NT2/D1 (cell line): Measurements from ENCODE around the gene EGLN2.
"Not testable (repeated sequence)": the region's sequence is repeated elsewhere in the genome, so short reads cannot be mapped to it uniquely, and the experiment has no call there.

Experiments used
- SUZ12 ChIP-seq: IDR thresholded peaks from 2 replicates; pipeline ENCODE4 v1.6.1; 2011; ENCODE audit not compliant: insufficient read length, insufficient read depth; ENCODE audit errors: extremely low read depth
- YY1 ChIP-seq: IDR thresholded peaks from 2 replicates; pipeline ENCODE4 v1.6.1; 2011; ENCODE audit not compliant: insufficient read length, insufficient read depth

DNA sequence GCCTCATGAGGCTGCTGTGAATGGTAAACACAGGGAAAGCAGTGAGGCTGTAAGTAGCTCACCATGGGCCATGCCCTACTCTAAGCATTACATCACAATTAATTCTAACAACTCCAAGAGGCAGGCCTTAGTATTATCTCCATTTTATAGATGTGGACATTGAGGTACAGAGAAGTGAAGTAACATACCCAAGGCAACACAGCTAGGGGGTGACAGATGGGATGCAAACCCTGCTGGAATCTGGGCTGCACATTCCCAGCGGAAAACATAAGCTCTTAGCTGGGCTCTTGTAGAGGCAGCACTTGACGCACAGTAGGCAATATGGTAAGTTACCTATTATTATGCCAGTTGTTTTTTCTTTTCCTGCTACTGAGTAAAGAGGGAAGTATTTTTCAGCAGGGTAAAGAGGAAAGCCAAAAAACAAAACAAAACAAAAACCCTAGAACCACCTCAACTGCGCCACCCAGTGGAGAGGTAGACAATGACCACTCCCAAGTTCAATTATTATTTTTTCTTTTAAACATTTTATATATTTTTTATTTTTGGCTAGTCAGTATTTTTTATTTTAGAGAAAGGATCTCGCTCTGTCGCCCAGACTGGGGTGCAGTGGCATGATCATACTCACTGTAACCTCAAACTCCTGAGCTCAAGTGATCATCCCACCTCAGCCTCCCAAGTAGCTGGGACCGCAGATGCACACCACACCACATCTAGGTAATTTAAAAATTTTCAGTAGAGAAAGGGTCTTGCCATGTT lies 20.7 kb downstream of the EGLN2 start:
- TF ChIP-seq YY1, SUZ12: not testable (repeated sequence)
